Fibroblast of pulmonary artery (primary cell): Measurements from ENCODE around the gene SSBP1.

ENCODE experiments used
- DNase-seq: peaks from one replicate; pipeline ENCODE4 v3.0.0-alpha.2; 2010; ENCODE audit warnings: low read depth
- H3K4me3 ChIP-seq: replicated peaks from 2 replicates; pipeline ENCODE4 v1.5.1; 2011; ENCODE audit warnings: low read depth, mild to moderate bottlenecking, control low read depth, low read length, moderate library complexity
- TF ChIP-seq, protein P1 (sequence below): IDR thresholded peaks from 2 replicates; pipeline ENCODE4 v1.5.1; 2011; ENCODE audit warnings: mild to moderate bottlenecking, control low read depth, low read length, inconsistent platforms; ENCODE audit errors: missing control alignments

The SSBP1 gene

GRCh38 chr7:141792526-141792925, 54.4 kb downstream of the SSBP1 start:
- TF ChIP-seq, protein P1, sequence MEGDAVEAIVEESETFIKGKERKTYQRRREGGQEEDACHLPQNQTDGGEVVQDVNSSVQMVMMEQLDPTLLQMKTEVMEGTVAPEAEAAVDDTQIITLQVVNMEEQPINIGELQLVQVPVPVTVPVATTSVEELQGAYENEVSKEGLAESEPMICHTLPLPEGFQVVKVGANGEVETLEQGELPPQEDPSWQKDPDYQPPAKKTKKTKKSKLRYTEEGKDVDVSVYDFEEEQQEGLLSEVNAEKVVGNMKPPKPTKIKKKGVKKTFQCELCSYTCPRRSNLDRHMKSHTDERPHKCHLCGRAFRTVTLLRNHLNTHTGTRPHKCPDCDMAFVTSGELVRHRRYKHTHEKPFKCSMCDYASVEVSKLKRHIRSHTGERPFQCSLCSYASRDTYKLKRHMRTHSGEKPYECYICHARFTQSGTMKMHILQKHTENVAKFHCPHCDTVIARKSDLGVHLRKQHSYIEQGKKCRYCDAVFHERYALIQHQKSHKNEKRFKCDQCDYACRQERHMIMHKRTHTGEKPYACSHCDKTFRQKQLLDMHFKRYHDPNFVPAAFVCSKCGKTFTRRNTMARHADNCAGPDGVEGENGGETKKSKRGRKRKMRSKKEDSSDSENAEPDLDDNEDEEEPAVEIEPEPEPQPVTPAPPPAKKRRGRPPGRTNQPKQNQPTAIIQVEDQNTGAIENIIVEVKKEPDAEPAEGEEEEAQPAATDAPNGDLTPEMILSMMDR: no peak
- no peak for DNase-seq
- H3K4me3 ChIP-seq: no peak overlapping the region
